NCI-H128 (cell line): ENCODE data around the gene ATP9B.

Experiments used
- DNase-seq: peaks from one replicate; lab custom pipeline; 2025; ENCODE audit not compliant: unreplicated experiment; lab: John Stamatoyannopoulos, UW

ATP9B gene

DNA sequence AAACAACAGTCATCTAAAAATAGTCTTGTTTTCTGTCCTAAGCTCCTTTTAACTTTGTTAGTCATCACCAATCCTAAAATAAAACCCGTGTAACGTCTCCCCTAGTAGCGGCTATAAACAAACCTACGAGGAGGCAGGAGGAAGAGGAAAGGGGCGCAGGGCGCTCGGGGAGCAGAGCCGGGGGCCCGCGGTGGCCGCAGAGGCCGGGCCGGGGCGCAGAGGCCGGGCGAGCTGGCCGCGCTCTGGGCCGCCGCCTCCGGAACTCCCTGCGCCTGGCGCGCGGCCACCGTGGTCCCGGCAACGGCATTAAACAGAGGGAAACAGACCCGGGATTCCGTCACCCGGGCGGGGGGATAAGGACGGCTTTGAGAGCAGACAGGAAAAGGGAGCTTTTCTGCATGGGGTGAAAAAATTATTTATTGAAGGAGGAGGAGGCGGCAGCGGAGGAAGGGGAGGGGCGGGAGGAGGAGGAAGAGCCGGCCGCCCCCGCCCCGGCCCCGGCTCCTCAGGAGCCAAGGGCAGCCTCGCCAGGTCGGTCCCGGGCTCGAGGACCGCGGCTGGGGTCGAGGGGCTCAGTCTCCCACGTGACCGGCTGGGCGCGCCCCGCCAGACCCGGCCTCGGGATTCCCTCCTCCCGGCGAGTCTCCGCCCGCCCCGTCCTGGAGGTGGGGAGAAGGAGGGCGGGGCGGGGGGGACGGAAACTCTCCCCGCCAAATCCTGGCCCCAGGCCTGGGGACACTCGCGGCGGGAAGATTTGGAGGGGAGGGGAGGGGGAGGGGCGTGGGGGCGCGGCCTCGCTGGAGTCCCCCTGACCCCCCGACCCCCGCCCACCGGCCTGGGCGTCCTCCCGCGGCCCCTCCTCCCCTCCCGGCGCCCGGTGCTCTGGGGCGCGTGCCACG lies 324.7 kb downstream of the ATP9B start:
- peak; percentile 21 for DNase-seq

DNA sequence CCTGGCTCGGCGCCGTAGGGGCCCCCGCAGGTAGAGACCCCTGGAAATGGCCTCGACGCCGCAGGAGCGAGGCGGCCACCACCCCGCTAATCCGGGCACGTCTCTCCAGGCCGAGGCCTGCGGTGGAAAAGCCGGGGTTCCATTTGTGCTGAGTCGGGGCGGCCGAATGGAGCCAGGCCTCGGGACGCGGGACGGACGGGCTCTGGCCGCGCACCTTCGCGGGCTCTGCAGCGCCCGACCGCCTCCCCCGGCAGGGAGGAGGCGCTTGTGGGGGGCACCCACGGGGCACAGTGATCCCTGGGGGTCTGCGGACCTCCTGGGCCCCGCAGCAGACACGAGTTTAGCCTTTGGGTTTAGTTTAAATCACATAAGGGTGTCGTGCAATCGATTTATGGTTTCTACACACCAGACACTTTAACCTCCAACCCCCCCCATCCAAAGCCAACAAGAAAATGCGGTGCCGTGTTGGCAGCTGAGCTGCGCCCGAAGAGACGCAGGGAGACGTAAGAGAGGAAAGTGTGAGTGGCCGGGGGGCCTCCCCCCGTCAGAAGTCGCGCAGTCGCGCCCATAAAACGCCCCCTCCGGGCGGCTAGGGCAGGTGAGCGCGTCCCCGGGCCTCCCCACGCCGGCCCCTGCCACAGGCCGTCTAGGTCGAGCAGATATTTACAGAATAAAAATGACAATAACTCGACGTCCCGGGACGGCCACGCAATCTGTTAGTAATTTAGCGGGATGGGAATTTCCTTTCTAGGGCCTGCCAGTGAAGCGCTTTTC lies 325.5 kb downstream of the ATP9B start:
- DNase-seq = no peak

DNA sequence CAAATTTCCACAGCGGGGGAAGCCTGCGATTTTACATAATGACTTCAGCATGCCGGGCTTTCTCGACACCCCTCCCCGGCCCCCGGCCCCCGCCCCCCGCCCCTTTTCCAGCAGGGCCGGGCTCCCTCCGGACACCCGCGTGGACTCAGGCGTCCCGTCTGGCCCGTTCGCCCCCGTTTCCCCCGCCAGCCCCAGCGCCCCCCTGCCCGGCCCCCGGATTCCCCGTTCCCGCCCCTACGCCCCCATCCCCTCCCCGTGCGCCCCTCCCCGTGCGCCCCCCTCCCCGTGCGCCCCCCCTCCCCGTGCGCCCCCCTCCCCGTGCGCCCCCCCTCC lies 326.1 kb downstream of the ATP9B start:
- DNase-seq = no peak

DNA sequence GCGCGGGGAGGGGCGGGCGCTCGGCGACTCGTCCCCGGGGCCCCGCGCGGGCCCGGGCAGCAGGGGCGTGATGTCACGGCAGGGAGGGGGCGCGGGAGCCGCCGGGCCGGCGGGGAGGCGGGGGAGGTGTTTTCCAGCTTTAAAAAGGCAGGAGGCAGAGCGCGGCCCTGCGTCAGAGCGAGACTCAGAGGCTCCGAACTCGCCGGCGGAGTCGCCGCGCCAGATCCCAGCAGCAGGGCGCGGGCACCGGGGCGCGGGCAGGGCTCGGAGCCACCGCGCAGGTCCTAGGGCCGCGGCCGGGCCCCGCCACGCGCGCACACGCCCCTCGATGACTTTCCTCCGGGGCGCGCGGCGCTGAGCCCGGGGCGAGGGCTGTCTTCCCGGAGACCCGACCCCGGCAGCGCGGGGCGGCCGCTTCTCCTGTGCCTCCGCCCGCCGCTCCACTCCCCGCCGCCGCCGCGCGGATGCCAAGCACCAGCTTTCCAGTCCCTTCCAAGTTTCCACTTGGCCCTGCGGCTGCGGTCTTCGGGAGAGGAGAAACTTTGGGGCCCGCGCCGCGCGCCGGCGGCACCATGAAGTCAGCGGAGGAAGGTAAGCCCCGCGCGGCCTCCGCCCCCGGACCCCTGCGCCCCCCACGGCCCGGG lies 326.7 kb downstream of the ATP9B start, which contains the start of gene NFATC1:
Gene NFATC1, plus strand, starts transcription at position 170 of the 644 bp plus-strand sequence. Its CDS starts 295 bp downstream, at position 465.
- DNase-seq = peak; percentile 46

DNA sequence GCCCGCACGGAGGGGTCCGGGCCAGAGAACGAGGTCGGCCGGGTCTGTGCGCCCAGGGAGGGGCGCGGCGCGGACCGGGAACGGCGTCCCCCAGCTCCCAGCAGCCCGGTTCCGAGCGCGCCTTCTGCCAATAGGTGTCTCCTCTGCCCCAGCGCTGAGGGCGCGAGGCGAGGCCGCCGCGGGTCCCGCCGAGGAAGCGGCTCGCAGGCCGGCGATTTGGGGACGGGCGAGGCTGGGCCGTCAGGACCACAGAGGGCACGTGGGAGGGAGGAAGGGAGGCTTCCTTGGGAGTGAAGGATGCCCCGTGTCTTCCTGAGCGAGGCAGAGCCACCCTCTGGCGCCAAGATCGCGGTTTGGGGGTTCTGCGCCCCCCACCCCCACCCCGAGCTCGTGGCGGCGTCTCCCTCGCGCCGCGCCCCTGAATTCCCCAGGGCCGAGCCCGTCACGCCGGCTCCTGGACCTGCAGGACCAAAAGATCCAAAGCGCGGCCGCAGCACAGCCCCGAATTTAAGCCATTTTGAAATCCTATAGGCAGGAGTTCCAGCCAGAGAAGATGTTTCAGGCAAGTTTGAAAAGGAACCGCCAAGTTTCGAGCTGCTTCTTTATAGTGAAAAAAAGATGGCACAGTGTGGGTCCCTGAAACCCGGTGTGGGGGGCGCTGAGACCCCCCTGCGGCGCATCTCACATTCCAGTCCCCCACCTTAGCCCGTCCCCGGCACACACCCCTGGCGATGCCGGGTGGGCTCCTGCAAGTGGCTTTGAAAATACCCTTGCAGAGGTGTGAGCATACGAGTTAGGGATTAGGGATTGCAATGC lies 327.4 kb downstream of the ATP9B start:
- no peak for DNase-seq

DNA sequence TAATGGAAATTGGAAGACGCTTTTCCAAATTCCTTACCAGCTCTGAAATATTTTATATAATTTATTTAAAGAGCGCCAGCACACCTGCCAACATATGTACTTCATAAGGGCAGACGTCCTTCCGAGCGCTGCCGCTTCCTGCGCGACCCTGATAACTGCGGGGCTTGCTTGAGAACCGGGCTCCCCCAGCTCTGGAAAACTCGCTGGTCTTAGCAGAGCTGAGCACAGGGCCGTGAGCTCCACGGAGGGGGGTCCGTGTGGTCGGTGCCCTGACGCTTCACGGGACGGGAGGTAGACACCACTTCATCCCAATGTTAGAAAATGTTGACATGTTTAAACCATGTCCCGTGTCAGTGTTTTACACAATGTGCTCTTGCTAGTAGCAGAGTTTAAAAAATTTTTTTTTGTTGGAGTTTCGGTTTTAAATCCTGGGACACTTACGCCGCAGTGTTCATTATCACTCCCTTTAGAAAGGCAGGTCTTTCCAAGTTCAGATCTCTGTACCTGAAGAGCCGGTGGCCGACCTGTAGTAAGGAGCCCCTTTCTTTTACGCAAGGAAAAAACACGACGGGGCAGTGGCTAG lies 328.1 kb downstream of the ATP9B start:
- no peak for DNase-seq

DNA sequence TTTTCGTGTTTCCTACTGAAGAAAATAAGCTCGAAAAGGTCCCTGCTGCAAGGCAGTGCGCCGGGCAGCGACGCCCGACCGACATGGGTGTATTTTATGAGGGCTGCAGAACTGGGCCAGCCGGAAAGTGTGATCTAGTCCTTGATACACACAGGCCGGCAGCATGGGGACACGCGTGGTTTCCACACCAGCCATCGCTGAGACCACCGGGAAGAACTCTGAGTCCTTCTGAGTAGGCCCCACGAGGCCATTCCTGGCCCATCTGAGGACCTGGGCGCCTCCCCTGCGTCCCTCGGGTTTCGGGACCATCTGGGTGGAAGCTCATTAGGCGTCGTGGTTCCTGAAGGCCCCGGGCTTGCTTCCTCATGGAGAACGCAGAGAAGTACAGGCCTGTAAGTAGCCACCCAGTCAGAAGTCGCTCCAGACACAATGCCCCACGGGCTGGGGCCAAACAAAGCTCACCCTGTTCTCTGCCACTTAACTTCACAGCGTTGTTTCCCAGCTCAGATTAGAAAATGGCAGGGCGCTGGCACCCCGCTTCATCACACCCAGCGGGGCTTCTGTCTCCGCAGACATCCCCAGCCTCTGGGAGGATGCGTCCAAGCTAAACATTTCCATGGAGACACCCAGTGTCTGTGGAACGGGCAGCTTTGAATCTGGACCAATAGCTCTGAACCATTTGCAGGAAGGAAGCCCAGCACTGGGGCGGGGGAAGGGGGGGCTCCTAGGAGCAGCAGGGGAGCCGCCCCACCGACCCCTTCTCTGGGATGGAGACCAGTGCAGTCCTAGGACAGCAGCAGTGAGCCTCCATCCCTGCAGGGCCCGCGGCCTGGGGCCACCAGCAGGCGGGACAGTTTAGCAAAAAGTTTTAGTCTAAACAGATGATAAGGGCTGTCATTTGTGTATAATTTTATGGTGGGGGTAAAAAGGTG lies 328.9 kb downstream of the ATP9B start:
- no peak for DNase-seq

DNA sequence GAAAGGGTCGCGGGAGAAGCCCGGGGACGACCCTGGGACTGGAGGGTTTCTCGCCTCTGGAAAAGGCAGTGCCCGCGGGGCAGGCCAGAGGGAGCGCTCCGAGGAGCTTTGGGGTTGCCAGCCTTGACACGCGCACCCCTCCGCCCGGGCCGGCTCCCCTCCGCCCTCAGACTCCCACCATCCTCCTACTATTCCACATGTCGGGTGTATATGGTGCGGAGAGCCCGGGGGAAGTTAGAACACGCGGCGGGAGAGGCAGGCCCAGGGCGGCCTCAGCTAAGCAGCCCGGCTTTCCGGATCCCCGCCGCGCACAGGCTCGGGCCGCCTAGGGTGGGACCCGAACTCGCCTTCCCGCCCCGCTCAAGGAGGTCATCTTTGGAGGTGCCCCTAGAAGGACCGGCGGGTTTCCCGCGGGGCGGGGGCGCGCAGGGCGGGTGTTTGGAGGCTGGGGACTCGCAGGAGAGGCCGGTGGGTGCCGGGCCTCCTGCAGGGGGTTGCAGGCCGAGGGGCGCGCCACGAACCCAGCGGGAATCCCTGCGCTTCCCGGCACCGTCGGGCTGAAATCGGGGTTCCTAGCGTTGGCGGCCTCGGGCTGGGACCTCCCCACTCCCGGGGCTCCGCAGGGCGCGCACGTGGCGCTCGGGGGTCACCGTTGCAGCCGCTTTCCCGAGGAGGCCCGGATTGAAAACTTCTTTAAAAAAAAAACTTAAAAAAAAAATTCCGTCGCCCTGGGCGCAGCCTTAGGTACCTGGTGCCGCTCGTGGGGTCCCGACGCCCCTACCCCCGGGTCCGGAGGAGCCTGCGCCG lies 330.3 kb downstream of the ATP9B start:
- no peak for DNase-seq

DNA sequence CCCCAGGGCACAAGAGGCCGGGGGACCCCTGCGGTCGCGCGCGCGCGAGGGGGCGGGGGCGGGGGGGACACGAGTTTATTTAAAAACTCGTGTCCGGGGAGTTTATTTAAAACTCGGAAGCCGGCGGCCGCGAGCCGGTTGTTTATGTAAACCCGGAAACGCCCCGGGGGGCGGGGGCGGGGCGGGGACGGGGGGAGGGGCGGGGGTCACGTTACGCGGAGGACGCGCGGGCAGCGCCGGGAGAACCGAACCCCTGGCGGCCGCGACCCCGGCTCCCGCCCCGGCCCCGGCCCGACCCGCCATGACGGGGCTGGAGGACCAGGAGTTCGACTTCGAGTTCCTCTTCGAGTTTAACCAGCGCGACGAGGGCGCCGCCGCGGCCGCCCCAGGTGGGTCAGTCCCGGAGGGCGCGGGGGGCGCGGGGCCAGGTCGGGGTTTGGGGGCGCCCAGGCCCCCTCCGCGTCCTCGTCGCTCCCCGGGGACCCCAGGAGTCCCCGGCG lies 330.9 kb downstream of the ATP9B start:
- DNase-seq = no peak

DNA sequence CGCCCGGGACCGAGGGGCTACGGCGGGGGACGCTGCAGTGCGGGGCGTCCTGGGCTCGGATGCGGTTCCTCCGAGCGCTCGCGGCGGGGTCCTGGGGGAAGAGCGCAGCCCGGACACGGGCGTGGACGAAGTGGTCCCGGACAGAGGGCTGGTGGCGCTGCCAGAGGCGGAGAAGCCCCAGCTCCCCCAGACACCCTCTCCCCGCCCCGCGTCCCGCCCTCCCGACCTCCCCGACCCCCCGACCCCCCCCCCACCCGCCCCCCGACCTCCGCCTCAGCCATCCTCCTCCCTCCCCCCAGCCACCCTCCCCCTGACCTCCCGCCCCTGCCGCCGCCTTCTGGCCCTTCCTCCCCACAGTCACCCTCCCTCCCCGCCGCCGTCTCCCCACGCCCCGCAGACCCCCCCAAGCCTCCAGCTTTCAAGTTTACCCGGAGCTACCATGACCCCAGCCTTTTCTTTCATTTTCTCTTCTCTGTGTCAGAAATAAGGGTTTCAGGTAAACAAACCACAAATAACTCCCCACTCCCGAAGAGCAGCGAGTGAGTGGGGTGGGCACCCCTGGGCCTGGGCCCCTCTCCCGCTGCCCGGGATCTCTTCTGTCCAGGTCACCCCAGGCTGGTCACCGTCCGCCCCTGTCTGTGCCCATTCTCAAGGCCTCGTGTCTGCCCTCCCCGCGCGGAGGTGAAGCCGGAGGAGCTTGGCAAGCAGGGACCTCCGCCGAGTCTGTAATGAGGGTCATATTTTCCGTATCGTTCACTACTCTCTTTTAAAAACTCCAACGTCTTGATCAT lies 331.6 kb downstream of the ATP9B start:
- DNase-seq = no peak

DNA sequence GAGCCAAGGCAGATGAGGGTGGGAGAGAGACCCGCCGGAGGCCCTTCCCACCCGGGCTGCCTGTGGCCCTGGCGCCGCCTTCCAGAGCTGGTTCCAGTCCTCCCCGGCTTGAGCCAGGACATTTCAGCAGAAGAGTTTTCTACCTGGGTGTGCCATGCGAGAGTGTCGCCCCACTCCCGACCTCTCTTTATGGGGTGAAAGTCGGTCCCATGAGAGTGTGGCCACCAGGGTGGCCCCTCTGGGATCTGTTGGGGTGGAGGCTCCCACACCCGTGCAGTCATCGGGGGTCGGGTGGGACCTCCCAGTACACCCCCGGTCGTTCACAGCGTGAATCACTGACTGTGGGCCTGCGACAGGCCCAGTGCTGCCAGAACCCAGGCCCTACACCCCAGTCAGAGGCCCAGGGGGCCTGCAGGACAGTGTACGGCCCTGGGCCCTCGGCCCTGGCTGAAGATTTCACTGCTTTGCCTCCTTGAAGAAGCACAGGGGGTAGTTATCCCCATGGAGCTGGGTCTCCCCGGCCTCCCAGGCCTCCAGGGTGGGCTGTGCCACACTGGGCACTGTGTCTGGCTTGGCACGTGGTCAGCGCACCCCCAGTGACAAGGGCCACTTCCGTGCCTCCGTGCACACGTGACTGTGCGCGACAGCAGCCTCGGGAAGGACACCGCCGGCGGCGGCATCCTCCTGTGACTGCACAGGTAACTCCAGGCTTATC lies 332.5 kb downstream of the ATP9B start:
- no peak for DNase-seq

DNA sequence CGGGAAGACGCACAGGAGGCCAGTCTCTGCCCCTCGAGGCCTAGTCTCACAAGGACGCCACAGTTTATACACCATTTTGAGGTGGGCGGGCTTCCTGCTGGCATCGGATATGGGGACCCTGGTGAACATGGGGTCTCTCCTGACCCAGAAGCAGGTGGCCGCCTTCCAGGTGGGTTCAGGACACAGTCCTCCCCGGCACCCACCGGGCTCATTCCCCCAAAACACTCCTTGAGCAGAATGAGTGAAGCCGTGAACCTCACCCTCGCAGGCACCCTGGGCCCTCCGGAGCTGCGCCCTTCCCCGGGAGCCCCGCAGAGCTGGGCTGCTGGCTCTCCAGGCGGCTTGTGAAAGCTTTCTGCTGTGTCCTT lies 333.0 kb downstream of the ATP9B start:
- DNase-seq = no peak

DNA sequence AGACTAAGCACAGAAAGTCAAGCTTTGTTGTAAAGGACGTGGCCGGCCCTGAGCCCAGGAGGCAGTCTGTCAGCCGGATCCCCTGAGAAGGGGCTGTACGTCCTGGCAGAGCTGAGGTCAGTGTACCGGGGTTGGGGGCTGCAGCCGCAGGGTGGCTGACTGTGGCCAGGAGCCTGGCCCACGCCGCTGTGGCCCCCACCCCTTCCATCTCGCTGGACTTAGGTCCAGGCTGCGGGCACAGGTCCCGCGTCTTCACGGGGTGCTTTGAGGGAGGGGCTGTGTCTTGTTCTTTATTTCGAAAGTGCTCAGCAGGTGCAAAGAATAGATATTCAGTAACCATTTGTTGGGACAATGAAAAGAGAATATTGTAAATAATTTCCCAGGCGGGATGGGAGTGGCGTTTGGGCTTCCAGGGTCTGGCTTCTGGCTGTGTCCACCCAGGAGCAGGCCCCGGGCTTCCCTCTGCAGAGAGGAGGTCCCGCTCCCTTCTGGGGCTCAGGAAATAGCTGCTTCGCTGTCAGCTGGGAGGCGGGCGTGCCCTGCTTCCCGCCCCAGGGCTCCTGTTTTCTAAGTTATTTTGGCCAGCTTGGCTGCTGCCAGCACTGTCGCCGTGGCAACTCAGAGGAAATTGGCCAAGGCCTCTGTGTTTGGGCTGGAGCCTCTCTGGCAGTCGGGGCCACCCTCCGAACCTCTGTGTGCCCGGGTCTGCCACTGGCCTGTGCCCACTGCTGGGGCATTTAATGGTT lies 334.0 kb downstream of the ATP9B start:
- no peak for DNase-seq

DNA sequence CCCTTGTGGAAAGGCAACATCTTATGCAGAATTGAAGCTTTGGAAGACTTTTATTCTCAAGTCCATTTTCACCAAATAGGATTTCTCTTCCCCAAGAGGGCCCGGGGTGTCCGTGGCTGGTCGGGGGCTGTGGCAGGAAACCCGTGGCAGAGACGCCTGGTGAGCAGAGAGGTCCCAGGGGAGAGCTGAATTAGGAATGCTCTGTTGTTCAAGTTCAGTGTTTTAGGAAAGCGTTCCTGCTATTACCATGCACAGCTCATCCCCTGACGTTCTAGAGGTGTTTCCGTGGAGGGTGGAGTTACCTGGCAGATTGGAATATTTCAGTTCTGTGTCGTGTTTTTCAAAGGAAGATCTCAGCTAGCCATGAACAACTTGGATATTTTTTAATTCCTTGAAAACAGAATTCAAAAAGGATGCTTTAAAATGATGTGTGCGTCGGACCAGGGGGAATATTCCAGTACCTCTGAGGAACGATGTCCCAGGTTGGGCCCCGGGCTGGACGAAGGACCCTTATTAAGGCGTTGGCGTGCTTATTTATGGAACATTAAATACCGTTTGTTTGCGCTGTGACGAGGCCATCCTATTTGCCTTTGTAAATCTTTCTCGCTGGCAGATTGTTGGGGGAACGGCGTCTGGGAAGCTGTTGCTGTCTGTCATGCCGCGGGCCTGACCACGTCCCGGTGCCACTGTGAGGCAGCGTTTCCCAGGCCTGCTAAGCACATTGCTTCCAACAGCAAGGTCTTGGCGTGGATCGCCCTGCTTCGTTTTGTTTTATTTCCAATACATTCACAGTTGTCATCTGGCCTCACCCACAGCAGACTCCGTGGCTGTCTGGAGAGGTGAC lies 334.8 kb downstream of the ATP9B start:
- no peak for DNase-seq

DNA sequence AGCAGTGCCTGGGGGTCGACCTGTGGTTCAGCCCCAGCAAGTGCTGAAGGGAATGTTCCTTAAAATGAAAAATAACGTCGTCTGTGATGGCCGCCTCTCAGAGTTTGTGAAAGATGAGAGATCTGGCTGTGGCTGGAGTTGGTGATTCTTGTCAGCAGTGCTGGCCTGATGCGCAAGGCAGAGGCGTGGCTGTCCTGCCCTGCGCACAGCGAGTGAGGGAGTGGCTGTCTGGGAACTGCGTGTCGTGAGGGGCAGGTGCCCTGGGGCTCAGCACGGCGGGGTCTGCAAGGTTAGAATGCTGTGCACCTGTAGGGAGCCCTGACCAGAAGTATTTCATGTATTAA lies 335.3 kb downstream of the ATP9B start:
- DNase-seq = no peak
